Aorta (tissue), 5 donors: ENCODE data around the gene WDR93. TPM values are rescaled to one million over a fixed set of nuclear protein-coding genes. Genes with fewer than 3 reads are reported as not detected.

Experiments
- ATAC-seq: fragments of 200-7000 bp; cut with Tn5 transposase; one replicate; pipeline ENCODE4 v1.9.1; 2022; ENCODE audit warnings: moderate library complexity; ENCODE audit not compliant: low FRiP score
- DNase-seq, 2 donors: peaks; one replicate each; pipeline ENCODE4 v3.0.0-alpha.2; 2020
- H3K27ac ChIP-seq, 2 donors: one replicate each; pipeline ENCODE4 v1.5.1; 2013; ENCODE audit warnings: low read length in 2 of 2, mild to moderate bottlenecking in 2 of 2, moderate library complexity in 2 of 2, control low read depth in 1 of 2, inconsistent platforms in 1 of 2, low read depth in 1 of 2
- H3K27me3 ChIP-seq, 2 donors: one replicate each; pipeline ENCODE4 v1.6.1; 2013; ENCODE audit warnings: control low read depth in 1 of 2, low read length in 1 of 2, mild to moderate bottlenecking in 1 of 2, moderate library complexity in 1 of 2; ENCODE audit not compliant: insufficient read depth in 2 of 2, control insufficient read depth in 1 of 2
- H3K36me3 ChIP-seq, 2 donors: one replicate each; pipeline ENCODE4 v1.6.1; 2013; ENCODE audit warnings: control low read depth in 1 of 2, low read length in 1 of 2, mild to moderate bottlenecking in 1 of 2; ENCODE audit not compliant: insufficient read depth in 2 of 2, control insufficient read depth in 1 of 2
- H3K4me1 ChIP-seq, 2 donors: one replicate each; pipeline ENCODE4 v1.6.1; 2013; ENCODE audit warnings: low read length in 2 of 2, control low read depth in 1 of 2, mild to moderate bottlenecking in 1 of 2, moderate library complexity in 1 of 2; ENCODE audit not compliant: insufficient read depth in 2 of 2, control insufficient read depth in 1 of 2
- H3K4me3 ChIP-seq, 2 donors: one replicate each; pipeline ENCODE4 v1.5.1; 2013; ENCODE audit warnings: low read length in 2 of 2, control low read depth in 1 of 2, mild to moderate bottlenecking in 1 of 2
- H3K9me3 ChIP-seq: one replicate; pipeline ENCODE4 v1.6.1; 2013; ENCODE audit warnings: mild to moderate bottlenecking, low read length; ENCODE audit not compliant: control insufficient read depth
- WGBS, 2 donors: extraction: QIAGEN DNeasy Blood & Tissue Kit; methylation state at CpG; one replicate each; pipeline ENCODE4 v1.1.7; 2013; 5-methylcytosine and 5-hydroxymethylcytosine counted together
- intact Hi-C, 2 donors: fragments of 100-400 bp; cut with DNase I; formaldehyde crosslinking; loops; one replicate each; pipeline versions ENCODE4 v1.14.2 to v1.15.0; 2022
- long read RNA-seq, 2 donors: library from polyadenylated mRNA; unstranded; transcript quantifications; one replicate each; pipeline ENCODE4 v2.0.0, GENCODE V29; 2020 to 2021
- polyA plus RNA-seq, 2 donors: library from polyadenylated mRNA; stranded (reverse); fragments of 200-250 nt; gene quantifications; one replicate each; pipeline ENCODE4 v1.2.3, GENCODE V29; 2013
- total RNA-seq, 2 donors: library from RNA; stranded (reverse); fragmentation: NEBNext Ultra II Directional; extraction: Animal tissue kit (Norgen Biotek cat#: 25700); gene quantifications; one replicate each; pipeline ENCODE4 v1.2.1, GENCODE V29; 2021
- donor health status: healthy with polysubstance abuse.
- donor health status: Bipolar disorder and iron deficiency.
- donor health status: DM: no; HTN: no; CAD: no.
- donor health status: DM: no; HTN: no; CAD: no.
- donor health status: DM: yes; HTN: yes; CAD: no.

Gene WDR93
- total RNA-seq (not detected), polyA plus RNA-seq (under 1 TPM in 1 of 2 donors, not detected in 1; 0.84 TPM)
- long read RNA-seq, donor 1, partial matches to known transcripts, result 0 of 1 reads
- long read RNA-seq, donor 1, other reads (novel, unspliced or antisense), result 0 of 1 reads
- long read RNA-seq, donor 2, result 0 reads

GRCh38 chr15:89690276-89691218 lies at the start of gene WDR93, which contains the start of gene PEX11A:
WDR93 (plus strand) TSS chr15:89690811; CDS start chr15:89701747, 10,936 bp downstream.
PEX11A (minus strand) TSS chr15:89690754; CDS start chr15:89690632, 122 bp downstream.
- no peaks in the 10 kb centered on the region for H3K27me3 ChIP-seq
- no peaks in the 10 kb centered on the region for H3K36me3 ChIP-seq
- WGBS, 2 donors, result 2% methylated on average over 60 of the region's 60 CpGs
- no peaks in the 10 kb centered on the region for H3K9me3 ChIP-seq
- H3K27ac ChIP-seq, result no peak within 1 kb of the TSS
- DNase-seq (peak; percentile 90 to 93), ATAC-seq (peak; percentile 93)
- intact Hi-C loops, result loop anchor here in 1 of 2 donors (5.0 kb wide), 1 partner anchor 43 kb away; no protein-coding TSS in a partner anchor
- peak within 1 kb of the TSS; percentile 71 to 78 for H3K4me3 ChIP-seq
- peaks cover 0 to 1% of the 10 kb centered on the region in 2 donors for H3K4me1 ChIP-seq

GRCh38 chr15:89641053-89641452 lies 49.6 kb upstream of the WDR93 start:
- Histone ChIP-seq H3K27me3 (no peaks in the 10 kb centered on the region), H3K36me3 (peaks cover 0 to 2% of the 10 kb centered on the region in 2 donors), H3K27ac (peak overlapping the region in 1 of 2 donors; percentile 26), H3K4me1 (no peaks in the 10 kb centered on the region), H3K4me3 (no peak overlapping the region), H3K9me3 (no peaks in the 10 kb centered on the region)
- no peak for ATAC-seq
- intact Hi-C loops, result loop anchor here in 1 of 2 donors (10.0 kb wide), 1 partner anchor 234 kb away; no protein-coding TSS in a partner anchor
- no peak for DNase-seq
- 83 to 85% methylated on average over 5 of the region's 5 CpGs for WGBS, 2 donors

- ATAC-seq (no peak), DNase-seq (no peak)
- H3K36me3 ChIP-seq, result peaks cover 0 to 2% of the 10 kb centered on the region in 2 donors
- H3K27me3 ChIP-seq, result no peaks in the 10 kb centered on the region
- no peaks in the 10 kb centered on the region for H3K9me3 ChIP-seq
- no peak overlapping the region for H3K27ac ChIP-seq
- intact Hi-C loops, result loop anchor here in 1 of 2 donors (10.0 kb wide), 1 partner anchor 233 kb away; no protein-coding TSS in a partner anchor
- no peak overlapping the region for H3K4me3 ChIP-seq
- H3K4me1 ChIP-seq, result no peaks in the 10 kb centered on the region
- 94 to 96% methylated on average over 16 of the region's 16 CpGs for WGBS, 2 donors
Measured at GRCh38 chr15:89642106-89642505, 48.5 kb upstream of the WDR93 start.

- WGBS, 2 donors, result 94 to 96% methylated on average over 8 of the region's 8 CpGs
- H3K36me3 ChIP-seq, result peaks cover 0 to 2% of the 10 kb centered on the region in 2 donors
- ATAC-seq, result no peak
- no peaks in the 10 kb centered on the region for H3K4me1 ChIP-seq
- no peaks in the 10 kb centered on the region for H3K9me3 ChIP-seq
- no peak overlapping the region for H3K27ac ChIP-seq
- no peak overlapping the region for H3K4me3 ChIP-seq
- intact Hi-C loops, result loop anchor here (5.0 to 10.0 kb wide), 4 partner anchors 37 to 229 kb away; partner anchors contain the start of genes MESP1 (in 2 of the 2), PEX11A (in 1 of the 2) and WDR93 (in 1 of the 2)
- no peak for DNase-seq
- H3K27me3 ChIP-seq, result no peaks in the 10 kb centered on the region
Measured at GRCh38 chr15:89645680-89646079, 44.9 kb upstream of the WDR93 start.

GRCh38 chr15:89646416-89647141 lies 44.0 kb upstream of the WDR93 start:
- H3K27me3 ChIP-seq, result no peaks in the 10 kb centered on the region
- DNase-seq (no peak), ATAC-seq (no peak)
- H3K4me1 ChIP-seq, result no peaks in the 10 kb centered on the region
- no peaks in the 10 kb centered on the region for H3K9me3 ChIP-seq
- H3K27ac ChIP-seq, result no peak overlapping the region
- intact Hi-C loops, result loop anchor here (5.0 to 10.0 kb wide), 4 partner anchors 36 to 228 kb away; partner anchors contain the start of genes MESP1 (in 2 of the 2), PEX11A (in 1 of the 2) and WDR93 (in 1 of the 2)
- no peaks in the 10 kb centered on the region for H3K36me3 ChIP-seq
- H3K4me3 ChIP-seq, result no peak overlapping the region
- WGBS, 2 donors, result 81 to 83% methylated on average over 21 to 22 of the region's 22 CpGs

GRCh38 chr15:89647191-89647851 lies 43.3 kb upstream of the WDR93 start:
- intact Hi-C loops, result loop anchor here (5.0 to 10.0 kb wide), 4 partner anchors 35 to 227 kb away; partner anchors contain the start of genes MESP1 (in 2 of the 2), PEX11A (in 1 of the 2) and WDR93 (in 1 of the 2)
- no peak overlapping the region for H3K4me3 ChIP-seq
- no peaks in the 10 kb centered on the region for H3K27me3 ChIP-seq
- H3K4me1 ChIP-seq, result no peaks in the 10 kb centered on the region
- no peaks in the 10 kb centered on the region for H3K36me3 ChIP-seq
- no peaks in the 10 kb centered on the region for H3K9me3 ChIP-seq
- DNase-seq (peak; percentile 81 to 94), ATAC-seq (peak; percentile 86)
- no peak overlapping the region for H3K27ac ChIP-seq
- 47 to 49% methylated on average over 25 of the region's 25 CpGs for WGBS, 2 donors

GRCh38 chr15:89648106-89649012 lies 42.3 kb upstream of the WDR93 start:
- Histone ChIP-seq H3K9me3 (no peaks in the 10 kb centered on the region), H3K4me1 (no peaks in the 10 kb centered on the region), H3K27me3 (no peaks in the 10 kb centered on the region), H3K4me3 (no peak overlapping the region), H3K27ac (no peak overlapping the region), H3K36me3 (no peaks in the 10 kb centered on the region)
- intact Hi-C loops, result loop anchor here (5.0 to 10.0 kb wide), 4 partner anchors 34 to 226 kb away; partner anchors contain the start of genes MESP1 (in 2 of the 2), PEX11A (in 1 of the 2) and WDR93 (in 1 of the 2)
- 82 to 85% methylated on average over 86 to 102 of the region's 102 CpGs for WGBS, 2 donors
- no peak for ATAC-seq
- DNase-seq, result peak in 1 of 2 donors; percentile 62
